ENCODE results near the gene ZFP92. TPM values are rescaled to one million over a fixed set of nuclear protein-coding genes. Genes with fewer than 3 reads are reported as not detected.

Gene ZFP92
- total and polyA plus RNA-seq, 2 donors (not counting 3 experiments of a cell fraction or from before 2014, with no cell fraction given), result 0.36 to 1.2 TPM

GRCh38 chrX:153423652-153424051 lies 12.4 kb downstream of the ZFP92 start:
- dilution Hi-C loops (cut with MboI; ENCODE audit: extremely low pct_ligation_motif_present, low sequenced_read_pairs) (no loop called here), intact Hi-C loops (cut with micrococcal nuclease) (no loop called here)
- no peak for DNase-seq (ENCODE audit: low read depth, low spot score)
- H3K9ac ChIP-seq (replicated peaks; ENCODE audit: extremely low read depth, insufficient read depth, low read length), result no peak overlapping the region
- H3K4me3 ChIP-seq (replicated peaks in 1 of 3; ENCODE audit: insufficient read depth in 1 of 3, low read depth in 1 of 3, low read length in 3 of 3), result no peak overlapping the region
- H3K27ac ChIP-seq (ENCODE audit: insufficient read depth, low read depth, low read length), result no peak overlapping the region
- no peaks in the 10 kb centered on the region for H3K27me3 ChIP-seq (ENCODE audit: control insufficient read depth in 2 of 2, insufficient read depth in 2 of 2, low read length in 2 of 2)
- ChIA-PET CTCF (interaction anchor here (1.2 kb wide), 1 partner anchor 15 kb away, joined by 3 read pairs; no protein-coding TSS in a partner anchor), POLR2A (no interaction called here)
- FAIRE-seq, result no peak
- H3K9me3 ChIP-seq (replicated peaks; ENCODE audit: control insufficient read depth, insufficient read depth, low read length), result no peaks in the 10 kb centered on the region
- H3K36me3 ChIP-seq (ENCODE audit: control insufficient read depth in 2 of 2, extremely low read depth in 1 of 2, insufficient read depth in 2 of 2, low read length in 2 of 2), result no peaks in the 10 kb centered on the region
- no peak overlapping the region for H2AFZ ChIP-seq (ENCODE audit: low read depth, low read length)
- TF ChIP-seq POLR2A (IDR thresholded peaks at IDR 0.05; ENCODE audit: low read depth, low read length) (no peak), JUN (IDR thresholded peaks at IDR 0.05; ENCODE audit: borderline replicate concordance, insufficient read depth, insufficient read length, low read depth) (no peak), CTCF (IDR thresholded peaks at IDR 0.05; ENCODE audit: extremely low read depth in 1 of 2, insufficient read depth in 1 of 2, low read depth in 1 of 2, low read length in 2 of 2) (no peak), FOS (IDR thresholded peaks at IDR 0.05; ENCODE audit: borderline replicate concordance, insufficient read depth, low read length) (no peak), EZH2 (IDR thresholded peaks at IDR 0.05; ENCODE audit: borderline replicate concordance, low read depth, low read length, severe bottlenecking) (no peak), MAX (IDR thresholded peaks at IDR 0.05; ENCODE audit: insufficient read depth, insufficient read length) (no peak), POLR2AphosphoS5 (IDR thresholded peaks at IDR 0.05; ENCODE audit: insufficient read depth, low read depth, low read length) (no peak), MYC (IDR thresholded peaks at IDR 0.05; ENCODE audit: low read depth, low read length) (no peak), GATA2 (IDR thresholded peaks at IDR 0.05; ENCODE audit: insufficient read depth, insufficient read length, low read depth, low read length) (no peak)
- no peaks in the 10 kb centered on the region for H4K20me1 ChIP-seq (replicated peaks; ENCODE audit: control insufficient read depth, extremely low read depth, insufficient read depth, low read length)
- no TSS peak for BruUV-seq (replicated peaks)
- H3K4me1 ChIP-seq (ENCODE audit: control insufficient read depth, extremely low read depth, insufficient read depth, low read length), result no peaks in the 10 kb centered on the region
- no peaks in the 10 kb centered on the region for H3K79me2 ChIP-seq (ENCODE audit: control insufficient read depth, insufficient read depth, low read length)
- no peaks in the 10 kb centered on the region for H3K9me1 ChIP-seq (replicated peaks; ENCODE audit: control insufficient read depth, extremely low read depth, insufficient read depth, low read length)
- no peak overlapping the region for H3K4me2 ChIP-seq (ENCODE audit: insufficient read depth, low read length)

Measured in endothelial cell of umbilical vein (primary cell).